Adrenal gland (tissue), 12 donors: ENCODE results near the gene S100A13. TPM values are rescaled to one million over a fixed set of nuclear protein-coding genes. Genes with fewer than 3 reads are reported as not detected.
A peak's percentile ranks its signal among the peaks of the same experiment; 100 is the strongest.

Experiments used
- DNase-seq, 7 donors: peaks; one replicate each; pipeline ENCODE4 v3.0.0-alpha.2; 2019 to 2020
- H3K27ac ChIP-seq, 5 donors: fragments of 200-600 bp; sonication (generic) in 4 of 5; 1 replicate in 3 of 5; 2 replicates in 2 of 5; pipeline versions ENCODE4 v1.5.1 to v1.8.0; 2016 to 2020; ENCODE audit warnings: mild to moderate bottlenecking in 1 of 5
- H3K27me3 ChIP-seq: fragments of 200-600 bp; 2 replicates; pipeline ENCODE4 v1.8.0; 2021
- H3K36me3 ChIP-seq, 2 donors: fragments of 200-600 bp; replicated peaks in 1 of 2; 1 replicate in 1 of 2; 2 replicates in 1 of 2; pipeline versions ENCODE4 v1.5.1 to v1.8.0; 2018 to 2022
- H3K4me1 ChIP-seq, 2 donors: fragments of 200-600 bp; replicated peaks in 1 of 2; 1 replicate in 1 of 2; 2 replicates in 1 of 2; pipeline versions ENCODE4 v1.5.1 to v1.8.0; 2018 to 2021
- H3K4me3 ChIP-seq, 4 donors: fragments of 200-600 bp; sonication (generic) in 3 of 4; one replicate each; pipeline ENCODE4 v1.5.1; 2016 to 2018
- H3K9me3 ChIP-seq, 3 donors: fragments of 200-600 bp; sonication (generic) in 1 of 3; replicated peaks in 1 of 3; 1 replicate in 2 of 3; 2 replicates in 1 of 3; pipeline versions ENCODE4 v1.5.1 to v1.8.0; 2016 to 2021
- CTCF ChIP-seq, 6 experiments: fragments of 450-650 bp in 4 of 6; fragments of 200-600 bp in 2 of 6; sonication (generic) in 1 of 6; IDR thresholded peaks; 1 replicate in 5 of 6; 2 replicates in 1 of 6; pipeline versions ENCODE4 v1.5.1 to v1.8.0; 2016 to 2021; ENCODE audit warnings: antibody characterized with exemption in 6 of 6, mild to moderate bottlenecking in 2 of 6, moderate library complexity in 1 of 6
- POLR2A ChIP-seq, 2 donors: fragments of 450-650 bp; IDR thresholded peaks; one replicate each; pipeline ENCODE4 v1.6.1; 2017; ENCODE audit warnings: antibody characterized with exemption in 2 of 2, mild to moderate bottlenecking in 2 of 2, moderate library complexity in 1 of 2
- WGBS, 4 donors: extraction: QIAGEN DNeasy Blood & Tissue Kit in 2 of 4; methylation state at CpG; one replicate each; pipeline versions ENCODE4 v1.1.5 to v1.1.7; 2013 to 2017; 5-methylcytosine and 5-hydroxymethylcytosine counted together
- intact Hi-C, 2 donors: fragments of 100-400 bp; cut with DNase I; formaldehyde crosslinking; loops; one replicate each; pipeline versions ENCODE4 v1.14.1 to v1.15.0; 2022 to 2023
- polyA plus RNA-seq, 3 donors: library from polyadenylated mRNA; stranded (reverse); fragments of 200-250 nt in 2 of 3; fragments of 350-450 nt in 1 of 3; fragmentation: Illumina TruSeq in 1 of 3; extraction: RNeasy Lipid Tissue Mini Kit (QIAGEN cat#74804) in 1 of 3; gene quantifications; one replicate each; pipeline ENCODE4 v1.2.3, GENCODE V29; 2013 to 2014
- total RNA-seq, 9 donors: library from RNA; depleted of rRNA in 4 of 9; stranded (reverse); fragments of >200 nt in 4 of 9; fragments of 120-200 nt in 1 of 9; fragmentation: NEBNext Ultra II Directional in 1 of 9; extraction: Animal tissue kit (Norgen Biotek cat#: 25700) in 1 of 9; gene quantifications; one replicate each; pipeline versions ENCODE4 v1.1.0 to v1.2.4, GENCODE V29; 2013 to 2023
- donor health status: healthy with polysubstance abuse.
- donor health status: Bipolar disorder and iron deficiency.
- donor health status: DM: yes; HTN: yes; CAD: no.
- donor health status: DM: no; HTN: no; CAD: no.
- donor health status: DM: no; HTN: no; CAD: no.
- donor health status: DM: yes; HTN: yes; CAD: no.

S100A13 gene
- total and polyA plus RNA-seq, 12 donors: 57.6 to 289 (median 168) TPM

GRCh38 chr1:153630384-153630783, 3.1 kb upstream of the S100A13 start:
- peaks cover 21 to 26% of the 10 kb centered on the region in 2 donors for H3K4me1 ChIP-seq
- intact Hi-C loops: no loop called here
- H3K27ac ChIP-seq: no peak overlapping the region
- no peaks in the 10 kb centered on the region for H3K9me3 ChIP-seq
- 82 to 93% (median 91%) methylated on average over 6 to 7 of the region's 7 CpGs for WGBS, 4 donors
- no peaks in the 10 kb centered on the region for H3K36me3 ChIP-seq
- H3K27me3 ChIP-seq: no peaks in the 10 kb centered on the region
- TF ChIP-seq CTCF (IDR thresholded peaks at IDR 0.05): no peak
- no peak for TF ChIP-seq POLR2A (IDR thresholded peaks at IDR 0.05)
- no peak overlapping the region for H3K4me3 ChIP-seq
- DNase-seq: no peak

GRCh38 chr1:153629971-153630370, 2.7 kb upstream of the S100A13 start:
- Histone ChIP-seq H3K36me3 (no peaks in the 10 kb centered on the region), H3K27me3 (no peaks in the 10 kb centered on the region), H3K27ac (no peak overlapping the region), H3K4me1 (peaks cover 17 to 26% of the 10 kb centered on the region in 2 donors), H3K9me3 (no peaks in the 10 kb centered on the region), H3K4me3 (no peak overlapping the region)
- peak in 1 of 7 donors; percentile 47 for DNase-seq
- WGBS, 4 donors: 71 to 100% (median 87%) methylated on average over 1 of the region's 1 CpG
- no peak for TF ChIP-seq CTCF (IDR thresholded peaks at IDR 0.05)
- TF ChIP-seq POLR2A (IDR thresholded peaks at IDR 0.05): no peak
- intact Hi-C loops: no loop called here

GRCh38 chr1:153629343-153629665, 2.0 kb upstream of the S100A13 start:
- TF ChIP-seq CTCF (IDR thresholded peaks at IDR 0.05) (no peak), POLR2A (IDR thresholded peaks at IDR 0.05) (no peak)
- Histone ChIP-seq H3K4me3 (no peak overlapping the region), H3K9me3 (no peaks in the 10 kb centered on the region), H3K4me1 (peaks cover 17 to 24% of the 10 kb centered on the region in 2 donors), H3K36me3 (no peaks in the 10 kb centered on the region), H3K27ac (no peak overlapping the region), H3K27me3 (no peaks in the 10 kb centered on the region)
- WGBS, 4 donors: 83 to 95% (median 87%) methylated on average over 5 of the region's 5 CpGs
- intact Hi-C loops: no loop called here
- no peak for DNase-seq

GRCh38 chr1:153628638-153629342, 1.5 kb upstream of the S100A13 start:
- H3K4me3 ChIP-seq: no peak overlapping the region

More at GRCh38 chr1:153628638-153629342, 1.5 kb upstream of the S100A13 start:
- Histone ChIP-seq H3K9me3 (no peaks in the 10 kb centered on the region), H3K27ac (no peak overlapping the region), H3K27me3 (no peaks in the 10 kb centered on the region), H3K36me3 (no peaks in the 10 kb centered on the region), H3K4me1 (peaks cover 17 to 24% of the 10 kb centered on the region in 2 donors)
- DNase-seq: no peak
- intact Hi-C loops: no loop called here
- WGBS, 4 donors: 84 to 92% (median 87%) methylated on average over 4 to 6 of the region's 6 CpGs
- TF ChIP-seq POLR2A (IDR thresholded peaks at IDR 0.05): no peak
- no peak for TF ChIP-seq CTCF (IDR thresholded peaks at IDR 0.05)
